Measurements from ENCODE around the gene SPOCK1. TPM values are rescaled to one million over a fixed set of nuclear protein-coding genes. Genes with fewer than 3 reads are reported as not detected.

The SPOCK1 gene
- total and polyA plus RNA-seq, 2 experiments from 2014 or later = 268 to 471 TPM

GRCh38 chr5:137252512-137252911 is 246.6 kb downstream of the SPOCK1 start:
- Histone ChIP-seq H3K9me2 (ENCODE audit: insufficient read depth) (no peaks in the 10 kb centered on the region), H2AFZ (no peak overlapping the region), H3K9ac (no peak overlapping the region), H3K4me2 (ENCODE audit: unreplicated experiment) (no peak overlapping the region), H3K79me2 (ENCODE audit: insufficient read depth) (peaks cover 77% of the 10 kb centered on the region), H4K20me1 (ENCODE audit: insufficient read depth) (peaks cover 21% of the 10 kb centered on the region), H3K4me3 (no peak overlapping the region), H3K27me3 (replicated peaks; ENCODE audit: insufficient read depth) (no peaks in the 10 kb centered on the region), H3K4me1 (ENCODE audit: insufficient read depth) (peaks cover 29% of the 10 kb centered on the region), H3K36me3 (ENCODE audit: low read depth) (no peaks in the 10 kb centered on the region), H3K9me3 (ENCODE audit: low read depth) (no peaks in the 10 kb centered on the region), H3F3A (ENCODE audit: insufficient read depth) (peaks cover 16% of the 10 kb centered on the region; the same call in 1 of the 2 replicates), H3K27ac (peak overlapping the region; percentile 24; the same call in 1 of the 2 replicates)
- in situ Hi-C loops (cut with MboI) = no loop called here
- 88 to 100% methylated on average over 2 of the region's 2 CpGs for WGBS, 2 experiments (ENCODE audit: low coverage in 1 of 2, low lambda C conversion rate in 2 of 2, missing lambda C conversion rate in 2 of 2)
- no peak for TF ChIP-seq EZH2phosphoT487 (IDR thresholded peaks at IDR 0.05; ENCODE audit: insufficient read depth, low read depth)
- TF ChIP-seq EZH2 (IDR thresholded peaks at IDR 0.05; ENCODE audit: insufficient read depth, poor library complexity, severe bottlenecking) = no peak
- DNase-seq = peak; percentile 63

- in situ Hi-C loops (cut with MboI) = no loop called here
- no peak for TF ChIP-seq EZH2phosphoT487 (IDR thresholded peaks at IDR 0.05; ENCODE audit: insufficient read depth, low read depth)
- TF ChIP-seq EZH2 (IDR thresholded peaks at IDR 0.05; ENCODE audit: insufficient read depth, poor library complexity, severe bottlenecking) = no peak
Measured at GRCh38 chr5:137250421-137250820, 248.7 kb downstream of the SPOCK1 start.

GRCh38 chr5:137248527-137248926 is 250.6 kb downstream of the SPOCK1 start:
- H3K27ac ChIP-seq = no peak overlapping the region
- no peak overlapping the region for H3K4me2 ChIP-seq (ENCODE audit: unreplicated experiment)
- H3K79me2 ChIP-seq (ENCODE audit: insufficient read depth) = peaks cover 80% of the 10 kb centered on the region
- 96 to 99% methylated on average over 3 of the region's 3 CpGs for WGBS, 2 experiments (ENCODE audit: low coverage in 1 of 2, low lambda C conversion rate in 2 of 2, missing lambda C conversion rate in 2 of 2)
- in situ Hi-C loops (cut with MboI) = no loop called here
- H3K9me3 ChIP-seq (ENCODE audit: low read depth) = no peaks in the 10 kb centered on the region
- peaks cover 14% of the 10 kb centered on the region for H3K4me1 ChIP-seq (ENCODE audit: insufficient read depth)
- H3F3A ChIP-seq (ENCODE audit: insufficient read depth) = peaks cover 10% of the 10 kb centered on the region; the same call in 1 of the 2 replicates
- no peaks in the 10 kb centered on the region for H3K27me3 ChIP-seq (replicated peaks; ENCODE audit: insufficient read depth)
- H3K36me3 ChIP-seq (ENCODE audit: low read depth) = no peaks in the 10 kb centered on the region
- TF ChIP-seq EZH2phosphoT487 (IDR thresholded peaks at IDR 0.05; ENCODE audit: insufficient read depth, low read depth) = no peak
- no peak for TF ChIP-seq EZH2 (IDR thresholded peaks at IDR 0.05; ENCODE audit: insufficient read depth, poor library complexity, severe bottlenecking)
- H4K20me1 ChIP-seq (ENCODE audit: insufficient read depth) = peaks cover 15% of the 10 kb centered on the region; the same call in 1 of the 2 replicates
- peak; percentile 33 for DNase-seq
- no peak overlapping the region for H3K4me3 ChIP-seq
- no peak overlapping the region for H3K9ac ChIP-seq
- no peak overlapping the region for H2AFZ ChIP-seq
- no peaks in the 10 kb centered on the region for H3K9me2 ChIP-seq (ENCODE audit: insufficient read depth)

More at GRCh38 chr5:137250421-137250820, 248.7 kb downstream of the SPOCK1 start:
- no peaks in the 10 kb centered on the region for H3K27me3 ChIP-seq (replicated peaks; ENCODE audit: insufficient read depth)
- H3K27ac ChIP-seq = no peak overlapping the region
- H3F3A ChIP-seq (ENCODE audit: insufficient read depth) = peaks cover 16% of the 10 kb centered on the region; the same call in 1 of the 2 replicates
- H4K20me1 ChIP-seq (ENCODE audit: insufficient read depth) = peaks cover 21% of the 10 kb centered on the region
- no peak overlapping the region for H3K4me3 ChIP-seq
- no peaks in the 10 kb centered on the region for H3K36me3 ChIP-seq (ENCODE audit: low read depth)
- no peaks in the 10 kb centered on the region for H3K9me2 ChIP-seq (ENCODE audit: insufficient read depth)
- H3K4me2 ChIP-seq (ENCODE audit: unreplicated experiment) = no peak overlapping the region
- no peak overlapping the region for H2AFZ ChIP-seq
- H3K79me2 ChIP-seq (ENCODE audit: insufficient read depth) = peaks cover 77% of the 10 kb centered on the region
- no peak overlapping the region for H3K9ac ChIP-seq
- 89 to 92% methylated on average over 6 of the region's 6 CpGs for WGBS, 2 experiments (ENCODE audit: low coverage in 1 of 2, low lambda C conversion rate in 2 of 2, missing lambda C conversion rate in 2 of 2)
- DNase-seq = no peak
- peaks cover 29% of the 10 kb centered on the region for H3K4me1 ChIP-seq (ENCODE audit: insufficient read depth)
- H3K9me3 ChIP-seq (ENCODE audit: low read depth) = no peaks in the 10 kb centered on the region

DNA sequence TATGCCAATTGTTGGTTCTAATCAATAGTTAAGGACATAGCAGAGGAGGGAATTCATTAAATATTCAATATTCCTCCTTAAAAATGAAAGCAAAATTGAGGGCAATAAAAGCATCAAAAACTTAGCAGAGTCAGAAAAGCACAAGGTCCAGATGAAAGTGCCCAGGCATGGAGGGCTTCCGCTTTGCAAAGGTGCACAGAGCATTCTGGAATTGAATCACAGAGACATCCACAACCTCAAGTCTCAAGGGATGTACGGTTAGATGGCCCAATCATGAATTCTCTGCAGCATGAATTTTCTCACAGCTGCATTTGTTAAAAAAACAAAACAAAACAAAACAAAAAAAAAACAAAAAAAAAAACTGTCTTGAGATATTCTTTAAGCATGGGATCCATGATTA is 253.7 kb downstream of the SPOCK1 start:
- H3K79me2 ChIP-seq (ENCODE audit: insufficient read depth) = peaks cover 68% of the 10 kb centered on the region

More for the DNA sequence above, 253.7 kb downstream of the SPOCK1 start:
- Histone ChIP-seq H3F3A (ENCODE audit: insufficient read depth) (no peaks in the 10 kb centered on the region), H2AFZ (no peak overlapping the region), H3K9ac (no peak overlapping the region), H4K20me1 (ENCODE audit: insufficient read depth) (peaks cover 22% of the 10 kb centered on the region; the same call in 1 of the 2 replicates), H3K9me2 (ENCODE audit: insufficient read depth) (no peaks in the 10 kb centered on the region), H3K9me3 (ENCODE audit: low read depth) (no peaks in the 10 kb centered on the region), H3K4me3 (no peak overlapping the region), H3K27me3 (replicated peaks; ENCODE audit: insufficient read depth) (no peaks in the 10 kb centered on the region), H3K4me1 (ENCODE audit: insufficient read depth) (no peaks in the 10 kb centered on the region), H3K36me3 (ENCODE audit: low read depth) (no peaks in the 10 kb centered on the region), H3K4me2 (ENCODE audit: unreplicated experiment) (no peak overlapping the region), H3K27ac (no peak overlapping the region)
- 98 to 100% methylated on average over 2 of the region's 2 CpGs for WGBS, 2 experiments (ENCODE audit: low coverage in 1 of 2, low lambda C conversion rate in 2 of 2, missing lambda C conversion rate in 2 of 2)
- TF ChIP-seq EZH2 (IDR thresholded peaks at IDR 0.05; ENCODE audit: insufficient read depth, poor library complexity, severe bottlenecking) = no peak
- TF ChIP-seq EZH2phosphoT487 (IDR thresholded peaks at IDR 0.05; ENCODE audit: insufficient read depth, low read depth) = no peak
- in situ Hi-C loops (cut with MboI) = no loop called here
- no peak for DNase-seq
